HCT116 (cell line): ENCODE data around the gene CMTM6. TPM values are rescaled to one million over a fixed set of nuclear protein-coding genes. Genes with fewer than 3 reads are reported as not detected.

Experiments used
- ATAC-seq: fragments of 200-7000 bp; cut with Tn5 transposase; 2 replicates; pipeline ENCODE4 v1.9.1; 2020; ENCODE audit warnings: mild to moderate bottlenecking, moderate library complexity
- BruUV-seq: library from RNA; stranded (reverse); fragments of 400-500 nt; replicated peaks from 2 replicates; lab custom pipeline; 2021; lab: Mats Ljungman, UMichigan
- CTCF ChIA-PET: fragments of 300-600 bp; sonication (Branson Sonifier 250); formaldehyde crosslinking; loops from one replicate; lab custom pipeline; 2021; ENCODE audit warnings: antibody characterized with exemption; lab: Charles Lee
- POLR2A ChIA-PET: fragments of 300-600, 350-600 bp; sonication (Branson Sonifier 250); formaldehyde crosslinking; loops from one replicate; lab custom pipeline; 2021; ENCODE audit warnings: antibody characterized with exemption; lab: Charles Lee
- RAD21 ChIA-PET, 2 experiments: fragments of 300-600 bp; sonication (Branson Sonifier 250); formaldehyde crosslinking; loops; one replicate each; lab custom pipeline; 2023; ENCODE audit warnings: low total read pairs in 2 of 2; ENCODE audit not compliant: uncharacterized antibody in 2 of 2, unreplicated experiment in 2 of 2, low non-redundant PET in 1 of 2; lab: Charles Lee
- DNase-seq: peaks from one replicate; pipeline ENCODE4 v3.0.0-alpha.2; 2010; ENCODE audit warnings: low read depth, low spot score
- H2AFZ ChIP-seq: fragments of 200-600 bp; shearing (Covaris generic), sonication (generic); 2 replicates; pipeline ENCODE4 v1.6.1; 2017; ENCODE audit warnings: low read depth, mixed run types, mixed read lengths, antibody characterized with exemption, low read length; ENCODE audit not compliant: poor library complexity, severe bottlenecking
- H3K27ac ChIP-seq: 2 replicates; pipeline ENCODE4 v1.5.1; 2012; ENCODE audit warnings: low read depth, low read length
- H3K27me3 ChIP-seq: fragments of 200-600 bp; sonication (generic); 2 replicates; pipeline ENCODE4 v1.6.1; 2016; ENCODE audit warnings: mixed run types, low read length, mixed read lengths; ENCODE audit not compliant: insufficient read depth
- H3K36me3 ChIP-seq, 2 experiments: fragments of 200-500 bp in 1 of 2; fragments of 200-600 bp in 1 of 2; sonication (Bioruptor generic) in 1 of 2; sonication (generic) in 1 of 2; 2 replicates each; pipeline versions ENCODE4 v1.5.1 to v1.6.1; 2014 to 2016; ENCODE audit warnings: low read length in 2 of 2, inconsistent platforms in 1 of 2, mixed read lengths in 1 of 2, mixed run types in 1 of 2; ENCODE audit not compliant: insufficient read depth in 2 of 2, control insufficient read depth in 1 of 2
- H3K4me1 ChIP-seq, 2 experiments: fragments of 200-600 bp in 1 of 2; sonication (generic) in 1 of 2; 2 replicates each; pipeline versions ENCODE4 v1.5.1 to v1.6.1; 2012 to 2017; ENCODE audit warnings: low read length in 2 of 2, inconsistent platforms in 1 of 2, mild to moderate bottlenecking in 1 of 2, mixed read lengths in 1 of 2, mixed run types in 1 of 2, moderate library complexity in 1 of 2; ENCODE audit not compliant: insufficient read depth in 2 of 2, control insufficient read depth in 1 of 2
- H3K4me2 ChIP-seq: fragments of 200-600 bp; sonication (generic); 2 replicates; pipeline ENCODE4 v1.6.1; 2017; ENCODE audit warnings: mixed run types, low read length, mixed read lengths
- H3K4me3 ChIP-seq, 2 experiments: fragments of 200-600 bp in 1 of 2; sonication (generic) in 1 of 2; replicated peaks in 1 of 2; 2 replicates each; pipeline ENCODE4 v1.5.1; 2011 to 2016; ENCODE audit warnings: low read length in 2 of 2, control low read depth in 1 of 2, low read depth in 1 of 2, mild to moderate bottlenecking in 1 of 2, mixed read lengths in 1 of 2, mixed run types in 1 of 2
- H3K79me2 ChIP-seq: fragments of 200-600 bp; sonication (generic); 2 replicates; pipeline ENCODE4 v1.6.1; 2017; ENCODE audit warnings: mild to moderate bottlenecking, mixed run types, low read length, moderate library complexity, mixed read lengths; ENCODE audit not compliant: insufficient read depth
- H3K9ac ChIP-seq: fragments of 200-600 bp; sonication (generic); 2 replicates; pipeline ENCODE4 v1.6.1; 2016; ENCODE audit warnings: low read length, mixed read lengths
- H3K9me2 ChIP-seq: fragments of 200-600 bp; sonication (generic), shearing (Covaris generic); 2 replicates; pipeline ENCODE4 v1.6.1; 2017; ENCODE audit warnings: mixed run types, mild to moderate bottlenecking, moderate library complexity; ENCODE audit not compliant: insufficient read depth
- H3K9me3 ChIP-seq, 2 experiments: fragments of 200-500 bp in 1 of 2; fragments of 200-600 bp in 1 of 2; sonication (Bioruptor generic) in 1 of 2; sonication (generic) in 1 of 2; 2 replicates each; pipeline ENCODE4 v1.6.1; 2014 to 2017; ENCODE audit warnings: low read length in 2 of 2, mixed read lengths in 2 of 2, inconsistent platforms in 1 of 2, low read depth in 1 of 2, mild to moderate bottlenecking in 1 of 2, mixed run types in 1 of 2, moderate library complexity in 1 of 2; ENCODE audit not compliant: control insufficient read depth in 1 of 2, insufficient read depth in 1 of 2
- H4K20me1 ChIP-seq: fragments of 200-600 bp; sonication (generic), shearing (Covaris generic); 2 replicates; pipeline ENCODE4 v1.6.1; 2017; ENCODE audit warnings: mixed run types, mild to moderate bottlenecking, moderate library complexity; ENCODE audit not compliant: insufficient read depth
- EGR1 ChIP-seq: IDR thresholded peaks from 2 replicates; pipeline ENCODE4 v1.6.1; 2012; ENCODE audit warnings: low read depth
- EZH2phosphoT487 ChIP-seq: fragments of 200-600 bp; IDR thresholded peaks from 2 replicates; pipeline ENCODE4 v1.6.1; 2018; ENCODE audit warnings: antibody characterized with exemption, borderline replicate concordance
- FOSL1 ChIP-seq: IDR thresholded peaks from 2 replicates; pipeline ENCODE4 v1.6.1; 2012; ENCODE audit warnings: low read depth
- JUND ChIP-seq: IDR thresholded peaks from 2 replicates; pipeline ENCODE4 v1.6.1; 2012
- POLR2A ChIP-seq: IDR thresholded peaks from 2 replicates; pipeline ENCODE4 v1.7.0; 2011; ENCODE audit warnings: borderline replicate concordance; ENCODE audit not compliant: insufficient read depth, insufficient read length; ENCODE audit errors: extremely low read depth
- SP1 ChIP-seq: IDR thresholded peaks from 2 replicates; pipeline ENCODE4 v1.6.1; 2012; ENCODE audit warnings: low read depth
- SRF ChIP-seq: IDR thresholded peaks from 2 replicates; pipeline ENCODE4 v1.6.1; 2012; ENCODE audit warnings: low read depth
- TCF7L2 ChIP-seq: IDR thresholded peaks from 2 replicates; pipeline ENCODE4 v1.7.0; 2011; ENCODE audit warnings: borderline replicate concordance, inconsistent platforms; ENCODE audit not compliant: insufficient read depth, insufficient read length; ENCODE audit errors: extremely low read depth
- YY1 ChIP-seq: IDR thresholded peaks from 2 replicates; pipeline ENCODE4 v1.6.1; 2011; ENCODE audit warnings: low read length, low read depth, moderate library complexity, mild to moderate bottlenecking; ENCODE audit not compliant: insufficient replicate concordance; ENCODE audit errors: extremely low read depth
- ZNF274 ChIP-seq: fragments of 200-500 bp; sonication (Bioruptor generic); IDR thresholded peaks from 2 replicates; pipeline ENCODE4 v1.6.1; 2014; ENCODE audit warnings: mild to moderate bottlenecking, low read depth, low read length, inconsistent platforms
- intact Hi-C: fragments of 100-400 bp; cut with micrococcal nuclease; formaldehyde crosslinking; loops from 2 replicates; pipeline ENCODE4 v1.10.0; 2022
- total RNA-seq: library from RNA; stranded (reverse); gene quantifications from one replicate; pipeline ENCODE4 v1.2.1, GENCODE V29; 2021; ENCODE audit not compliant: unreplicated experiment
- TF ChIP-seq, protein P1 (sequence below): IDR thresholded peaks from 2 replicates; pipeline ENCODE4 v1.6.1; 2011; ENCODE audit warnings: mild to moderate bottlenecking, low read length, moderate library complexity; ENCODE audit not compliant: insufficient replicate concordance; ENCODE audit errors: extremely low read depth
- TF ChIP-seq, protein P2 (sequence below): IDR thresholded peaks from 2 replicates; pipeline ENCODE4 v1.6.1; 2012; ENCODE audit warnings: low read depth

CMTM6 gene
- total RNA-seq, 1 experiment from 2014 or later, result 41.1 TPM

DNA sequence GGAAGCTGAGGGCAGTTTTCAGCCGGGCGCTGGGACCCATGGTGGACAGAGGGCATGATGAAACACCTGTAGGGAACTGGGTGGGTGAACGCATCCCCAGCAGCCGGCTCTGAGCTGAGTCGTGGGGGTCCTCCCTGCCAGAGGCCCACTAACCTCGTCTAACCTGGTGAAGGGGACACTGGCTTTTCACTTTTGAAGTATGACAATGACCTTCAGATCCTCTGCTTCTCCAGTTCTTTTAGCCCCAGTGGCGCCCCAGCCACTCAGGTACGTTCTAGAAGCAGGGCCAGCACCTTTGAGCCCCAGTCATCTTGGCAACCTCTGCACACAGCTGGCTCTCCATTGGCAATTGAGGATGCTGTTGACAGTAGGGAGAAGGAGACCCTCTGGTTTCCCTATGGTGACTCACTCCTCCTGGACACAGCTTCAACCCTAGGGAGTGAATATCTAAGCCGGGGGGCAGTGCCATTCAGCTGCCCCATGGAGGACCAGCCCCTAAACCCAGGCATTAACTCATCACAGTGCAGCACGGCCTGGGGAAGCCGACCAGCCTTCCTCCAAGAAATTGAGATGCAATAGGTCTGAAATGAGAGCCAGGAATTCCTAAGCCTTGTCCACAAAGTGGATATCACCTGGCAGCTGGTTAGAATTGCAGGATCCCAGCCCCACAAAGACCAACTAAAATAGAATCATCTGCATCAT lies 46.1 kb downstream of the CMTM6 start:
- H3K4me2 ChIP-seq, result no peak overlapping the region
- intact Hi-C loops, result no loop called here
- H3K27me3 ChIP-seq, result no peaks in the 10 kb centered on the region
- H3K9me2 ChIP-seq, result no peaks in the 10 kb centered on the region
- POLR2A ChIA-PET, result no interaction called here
- no peaks in the 10 kb centered on the region for H4K20me1 ChIP-seq
- no peak overlapping the region for H2AFZ ChIP-seq
- no peak for TF ChIP-seq EGR1
- H3K79me2 ChIP-seq, result peaks cover 32% of the 10 kb centered on the region; the same call in 1 of the 2 replicates
- H3K4me1 ChIP-seq, result no peaks in the 10 kb centered on the region
- no peak for DNase-seq
- no peak for ATAC-seq
- no peak overlapping the region for H3K9ac ChIP-seq
- BruUV-seq, result no TSS peak
- no peak overlapping the region for H3K4me3 ChIP-seq
- H3K27ac ChIP-seq, result no peak overlapping the region
- H3K9me3 ChIP-seq, result no peaks in the 10 kb centered on the region
- peaks cover 3 to 32% of the 10 kb centered on the region in 2 experiments; a peak in 2 of 4 replicates for H3K36me3 ChIP-seq
- RAD21 ChIA-PET, result no interaction called here
- CTCF ChIA-PET, result interaction anchor here (1.8 kb wide), 1 partner anchor 11 kb away, joined by 7 read pairs; no protein-coding TSS in a partner anchor

DNA sequence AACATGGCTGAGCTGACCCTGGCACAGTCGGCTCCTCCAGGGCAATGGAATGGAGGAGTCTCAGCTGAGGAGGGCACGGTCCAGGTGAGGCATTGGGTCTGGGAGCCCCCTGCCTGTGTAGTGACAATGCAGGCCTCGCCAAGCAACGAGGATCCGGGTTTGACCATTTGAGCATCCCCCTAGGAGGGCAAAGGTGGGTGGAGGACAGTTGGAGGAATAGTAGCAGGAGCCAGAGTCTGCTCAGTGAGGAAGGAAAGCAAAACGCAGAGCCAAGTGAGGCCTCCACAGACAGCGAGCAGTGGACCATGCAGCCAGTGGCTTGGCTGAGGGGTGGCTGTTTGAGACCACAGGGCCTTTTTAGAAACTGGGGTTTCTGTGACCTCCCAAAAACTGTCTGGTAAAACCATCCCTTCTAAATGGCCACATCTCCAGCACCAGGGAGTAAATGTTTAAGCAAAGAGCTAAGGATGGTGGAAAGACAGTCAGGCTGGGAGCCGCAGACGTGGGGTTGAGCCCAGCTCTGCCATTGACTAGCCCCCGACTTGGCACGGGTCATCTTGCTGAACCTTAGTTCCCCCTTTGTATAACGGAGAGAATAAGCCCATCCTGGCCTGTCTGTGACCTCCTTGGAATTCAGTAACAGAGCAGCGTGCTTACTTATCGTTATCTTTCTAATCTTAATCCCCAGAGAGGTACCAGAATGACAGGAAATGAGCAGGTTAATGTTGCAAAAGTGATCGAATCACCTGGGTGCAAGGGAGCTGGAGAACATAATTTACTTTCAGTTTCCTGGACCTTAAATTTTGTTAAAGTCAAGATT lies 46.8 kb downstream of the CMTM6 start:
- TF ChIP-seq YY1, result no peak
- TF ChIP-seq ZNF274, result no peak
- no peak for TF ChIP-seq JUND
- TF ChIP-seq, protein P1, sequence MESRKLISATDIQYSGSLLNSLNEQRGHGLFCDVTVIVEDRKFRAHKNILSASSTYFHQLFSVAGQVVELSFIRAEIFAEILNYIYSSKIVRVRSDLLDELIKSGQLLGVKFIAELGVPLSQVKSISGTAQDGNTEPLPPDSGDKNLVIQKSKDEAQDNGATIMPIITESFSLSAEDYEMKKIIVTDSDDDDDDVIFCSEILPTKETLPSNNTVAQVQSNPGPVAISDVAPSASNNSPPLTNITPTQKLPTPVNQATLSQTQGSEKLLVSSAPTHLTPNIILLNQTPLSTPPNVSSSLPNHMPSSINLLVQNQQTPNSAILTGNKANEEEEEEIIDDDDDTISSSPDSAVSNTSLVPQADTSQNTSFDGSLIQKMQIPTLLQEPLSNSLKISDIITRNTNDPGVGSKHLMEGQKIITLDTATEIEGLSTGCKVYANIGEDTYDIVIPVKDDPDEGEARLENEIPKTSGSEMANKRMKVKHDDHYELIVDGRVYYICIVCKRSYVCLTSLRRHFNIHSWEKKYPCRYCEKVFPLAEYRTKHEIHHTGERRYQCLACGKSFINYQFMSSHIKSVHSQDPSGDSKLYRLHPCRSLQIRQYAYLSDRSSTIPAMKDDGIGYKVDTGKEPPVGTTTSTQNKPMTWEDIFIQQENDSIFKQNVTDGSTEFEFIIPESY, result no peak
- TF ChIP-seq, protein P2, sequence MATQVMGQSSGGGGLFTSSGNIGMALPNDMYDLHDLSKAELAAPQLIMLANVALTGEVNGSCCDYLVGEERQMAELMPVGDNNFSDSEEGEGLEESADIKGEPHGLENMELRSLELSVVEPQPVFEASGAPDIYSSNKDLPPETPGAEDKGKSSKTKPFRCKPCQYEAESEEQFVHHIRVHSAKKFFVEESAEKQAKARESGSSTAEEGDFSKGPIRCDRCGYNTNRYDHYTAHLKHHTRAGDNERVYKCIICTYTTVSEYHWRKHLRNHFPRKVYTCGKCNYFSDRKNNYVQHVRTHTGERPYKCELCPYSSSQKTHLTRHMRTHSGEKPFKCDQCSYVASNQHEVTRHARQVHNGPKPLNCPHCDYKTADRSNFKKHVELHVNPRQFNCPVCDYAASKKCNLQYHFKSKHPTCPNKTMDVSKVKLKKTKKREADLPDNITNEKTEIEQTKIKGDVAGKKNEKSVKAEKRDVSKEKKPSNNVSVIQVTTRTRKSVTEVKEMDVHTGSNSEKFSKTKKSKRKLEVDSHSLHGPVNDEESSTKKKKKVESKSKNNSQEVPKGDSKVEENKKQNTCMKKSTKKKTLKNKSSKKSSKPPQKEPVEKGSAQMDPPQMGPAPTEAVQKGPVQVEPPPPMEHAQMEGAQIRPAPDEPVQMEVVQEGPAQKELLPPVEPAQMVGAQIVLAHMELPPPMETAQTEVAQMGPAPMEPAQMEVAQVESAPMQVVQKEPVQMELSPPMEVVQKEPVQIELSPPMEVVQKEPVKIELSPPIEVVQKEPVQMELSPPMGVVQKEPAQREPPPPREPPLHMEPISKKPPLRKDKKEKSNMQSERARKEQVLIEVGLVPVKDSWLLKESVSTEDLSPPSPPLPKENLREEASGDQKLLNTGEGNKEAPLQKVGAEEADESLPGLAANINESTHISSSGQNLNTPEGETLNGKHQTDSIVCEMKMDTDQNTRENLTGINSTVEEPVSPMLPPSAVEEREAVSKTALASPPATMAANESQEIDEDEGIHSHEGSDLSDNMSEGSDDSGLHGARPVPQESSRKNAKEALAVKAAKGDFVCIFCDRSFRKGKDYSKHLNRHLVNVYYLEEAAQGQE, result no peak
- TF ChIP-seq EZH2phosphoT487, result no peak
- no peak for TF ChIP-seq EGR1
- no peak for TF ChIP-seq SRF
- no peak for TF ChIP-seq SP1
- no peak for TF ChIP-seq FOSL1
- TF ChIP-seq POLR2A, result no peak
- TF ChIP-seq TCF7L2, result no peak
- no peak overlapping the region for H3K9ac ChIP-seq
- ChIA-PET RAD21 (no interaction called here), POLR2A (no interaction called here), CTCF (interaction anchor here (1.8 kb wide), 1 partner anchor 12 kb away, joined by 7 read pairs; no protein-coding TSS in a partner anchor)
- no peaks in the 10 kb centered on the region for H3K27me3 ChIP-seq
- DNase-seq (no peak), ATAC-seq (no peak)
- H3K36me3 ChIP-seq, result peaks cover 3 to 32% of the 10 kb centered on the region in 2 experiments; a peak in 2 of 4 replicates
- H3K27ac ChIP-seq, result no peak overlapping the region
- intact Hi-C loops, result no loop called here
- H4K20me1 ChIP-seq, result no peaks in the 10 kb centered on the region
- no peaks in the 10 kb centered on the region for H3K4me1 ChIP-seq
- H3K9me2 ChIP-seq, result no peaks in the 10 kb centered on the region
- no peaks in the 10 kb centered on the region for H3K9me3 ChIP-seq
- no TSS peak for BruUV-seq
- no peak overlapping the region for H2AFZ ChIP-seq
- no peak overlapping the region for H3K4me2 ChIP-seq
- H3K4me3 ChIP-seq, result no peak overlapping the region
- H3K79me2 ChIP-seq, result peaks cover 40% of the 10 kb centered on the region; the same call in 1 of the 2 replicates
